A549 (cell line): ENCODE measurements around the gene ABCB8. TPM values are rescaled to one million over a fixed set of nuclear protein-coding genes. Genes with fewer than 3 reads are reported as not detected.

ENCODE experiments used
- ATAC-seq, 2 experiments: fragments of 200-7000 bp in 1 of 2; fragments of >200 bp in 1 of 2; cut with Nextera tagmentation in 1 of 2; cut with Tn5 transposase in 1 of 2; 3 replicates each; pipeline versions ENCODE4 v1.8.0 to v1.9.1; 2018 to 2020; ENCODE audit warnings: mild to moderate bottlenecking in 1 of 2, moderate library complexity in 1 of 2
- CTCF ChIA-PET: fragments of 300-600 bp; sonication (Branson Sonifier 250); formaldehyde crosslinking; extraction: SDS; loops from one replicate; lab custom pipeline; 2021; ENCODE audit warnings: antibody characterized with exemption, inconsistent platforms; lab: Yijun Ruan, JAX
- POLR2A ChIA-PET: fragments of 350-600 bp; formaldehyde crosslinking; extraction: SDS; loops from one replicate; lab custom pipeline; 2021; ENCODE audit warnings: antibody characterized with exemption, inconsistent platforms; lab: Yijun Ruan, JAX
- DNase-seq, 2 experiments: peaks; one replicate each; pipeline versions ENCODE4 v3.0.0 to v3.0.0-alpha.2; 2011 to 2016; ENCODE audit warnings: low read depth in 1 of 2, low spot score in 1 of 2
- FAIRE-seq: peaks from 2 replicates; lab custom pipeline; 2011; peaks lifted over from hg19 to GRCh38; lab: Jason Lieb, UNC
- H3K27ac ChIP-seq, 2 experiments: fragments of >200 bp; sonication (Bioruptor Twin); formaldehyde crosslinking; 3 replicates each; pipeline ENCODE4 v1.5.1; 2016 to 2017
- H3K4me1 ChIP-seq: fragments of >200 bp; sonication (Bioruptor Twin); formaldehyde crosslinking; 3 replicates; pipeline ENCODE4 v1.6.1; 2016
- H3K4me2 ChIP-seq: fragments of >200 bp; sonication (Bioruptor Twin); formaldehyde crosslinking; 3 replicates; pipeline ENCODE4 v1.6.1; 2016
- H3K4me3 ChIP-seq: fragments of >200 bp; sonication (Bioruptor Twin); formaldehyde crosslinking; 3 replicates; pipeline ENCODE4 v1.5.1; 2016
- H3K9me3 ChIP-seq: fragments of >200 bp; sonication (Bioruptor Twin); formaldehyde crosslinking; 3 replicates; pipeline ENCODE4 v1.6.1; 2016
- CBX2 ChIP-seq: fragments of 200-600 bp; sonication (generic); IDR thresholded peaks from 2 replicates; pipeline ENCODE4 v1.6.1; 2016; ENCODE audit warnings: low read depth, mild to moderate bottlenecking, borderline replicate concordance
- CHD4 ChIP-seq: fragments of 200-600 bp; sonication (generic); IDR thresholded peaks from 2 replicates; pipeline ENCODE4 v1.6.1; 2016; ENCODE audit warnings: antibody characterized with exemption, mild to moderate bottlenecking, borderline replicate concordance
- CTCF ChIP-seq: fragments of >200 bp; sonication (Bioruptor Twin); formaldehyde crosslinking; IDR thresholded peaks from 3 replicates; pipeline ENCODE4 v1.5.1; 2016
- EHF ChIP-seq: fragments of 250-450 bp; sonication (Bioruptor Pico); IDR thresholded peaks from 2 replicates; pipeline ENCODE4 v1.5.0; 2020; ENCODE audit warnings: mild to moderate bottlenecking
- EHMT2 ChIP-seq: fragments of 200-600 bp; sonication (generic); IDR thresholded peaks from 2 replicates; pipeline ENCODE4 v1.6.1; 2016; ENCODE audit warnings: antibody characterized with exemption, low read depth, mild to moderate bottlenecking, moderate library complexity
- GATA3 ChIP-seq: IDR thresholded peaks from 2 replicates; pipeline ENCODE4 v1.6.1; 2012; ENCODE audit warnings: borderline replicate concordance
- JUN ChIP-seq, 2 experiments: fragments of >200 bp; sonication (Bioruptor Twin); formaldehyde crosslinking; IDR thresholded peaks; 2 replicates in 1 of 2; 3 replicates in 1 of 2; pipeline ENCODE4 v1.6.1; 2016 to 2017
- KDM1A ChIP-seq: fragments of 200-600 bp; sonication (generic); IDR thresholded peaks from 2 replicates; pipeline ENCODE4 v1.6.1; 2016; ENCODE audit warnings: low read depth, mild to moderate bottlenecking
- MAFK ChIP-seq: fragments of 450-650 bp; IDR thresholded peaks from 2 replicates; pipeline ENCODE4 v1.6.1; 2014; ENCODE audit not compliant: partially characterized antibody
- MAX ChIP-seq: IDR thresholded peaks from 2 replicates; pipeline ENCODE4 v1.6.1; 2012
- MYC ChIP-seq: IDR thresholded peaks from 2 replicates; pipeline ENCODE4 v1.6.1; 2012; ENCODE audit warnings: mild to moderate bottlenecking, inconsistent platforms, low read length, improper control_type of control experiment, borderline replicate concordance
- NFE2L2 ChIP-seq: fragments of 150-350 bp; conservative IDR thresholded peaks from 2 replicates; pipeline ENCODE4 v1.6.1; 2014; ENCODE audit warnings: low read length
- PHF8 ChIP-seq: fragments of 200-600 bp; sonication (generic); IDR thresholded peaks from 2 replicates; pipeline ENCODE4 v1.6.1; 2016; ENCODE audit warnings: low read depth, mild to moderate bottlenecking, antibody characterized with exemption, moderate library complexity, borderline replicate concordance
- RAD21 ChIP-seq, 2 experiments: fragments of >200 bp in 1 of 2; sonication (Bioruptor Twin) in 1 of 2; formaldehyde crosslinking in 1 of 2; IDR thresholded peaks in 1 of 2; conservative IDR thresholded peaks in 1 of 2; 2 replicates in 1 of 2; 3 replicates in 1 of 2; pipeline ENCODE4 v1.6.1; 2012 to 2018; ENCODE audit warnings: inconsistent platforms in 1 of 2
- REST ChIP-seq: fragments of 200-600 bp; sonication (generic); IDR thresholded peaks from 2 replicates; pipeline ENCODE4 v1.6.1; 2016; ENCODE audit warnings: antibody characterized with exemption, mild to moderate bottlenecking, moderate library complexity
- SREBF2 ChIP-seq: fragments of 450-650 bp; IDR thresholded peaks from 2 replicates; pipeline ENCODE4 v1.6.1; 2014; ENCODE audit warnings: mild to moderate bottlenecking, moderate library complexity
- ZC3H11A ChIP-seq: fragments of 450-650 bp; IDR thresholded peaks from 2 replicates; pipeline ENCODE4 v1.6.1; 2014; ENCODE audit warnings: antibody characterized with exemption, mild to moderate bottlenecking
- WGBS: methylation state at CpG from one replicate; pipeline ENCODE4 v1.1.6; 2017; ENCODE audit errors: missing lambda C conversion rate; 5-methylcytosine and 5-hydroxymethylcytosine counted together
- polyA plus RNA-seq, 4 experiments: library from polyadenylated mRNA; depleted of rRNA in 3 of 4; stranded (reverse); fragments of >200 nt; fragmentation: RNase III in 1 of 4; extraction: RNeasy Plus Mini Kit Qiagen cat#74134 plus additional on column Dnase treatment in 1 of 4; gene quantifications; 2 replicates in 3 of 4; 3 replicates in 1 of 4; pipeline ENCODE4 v1.2.3, GENCODE V29; 2011 to 2017
- TF ChIP-seq, protein P1 (sequence below): fragments of 250-450 bp; sonication (Bioruptor Pico); IDR thresholded peaks from 2 replicates; pipeline ENCODE4 v1.5.0; 2021; ENCODE audit warnings: mild to moderate bottlenecking, moderate library complexity, borderline replicate concordance
- TF ChIP-seq, protein P2 (sequence below): fragments of 450-650 bp; IDR thresholded peaks from 2 replicates; pipeline ENCODE4 v1.6.1; 2014; ENCODE audit warnings: antibody characterized with exemption
- TF ChIP-seq, protein P3 (sequence below): fragments of 250-450 bp; sonication (Bioruptor Pico); IDR thresholded peaks from 2 replicates; pipeline ENCODE4 v1.5.0; 2020; ENCODE audit warnings: low read depth, mild to moderate bottlenecking, moderate library complexity

Gene ABCB8
- polyA plus RNA-seq, 2 of the 4 experiments (the other 2 are of a cell fraction) = 19.6 to 41.1 TPM

DNA sequence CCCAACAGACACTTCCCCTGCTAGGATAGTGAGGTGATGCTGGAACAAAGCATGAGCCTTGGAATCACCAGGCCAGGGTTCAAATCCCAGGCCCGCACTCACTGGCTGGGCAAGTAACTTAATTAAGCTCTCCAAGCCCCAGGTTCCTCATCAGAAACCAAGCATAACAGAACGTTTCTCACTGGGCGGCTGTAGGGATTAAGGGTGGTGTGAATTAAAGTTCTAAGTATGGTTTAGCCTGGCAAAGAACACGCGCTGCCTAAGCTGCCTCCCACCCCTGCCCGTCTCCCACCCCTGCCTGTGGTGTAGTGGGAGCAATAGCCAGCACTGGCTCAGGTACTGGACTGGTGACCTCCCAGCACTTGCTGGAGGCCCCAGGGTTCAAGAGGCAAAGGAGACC is 36.7 kb downstream of the ABCB8 start:
- POLR2A ChIA-PET = no interaction called here
- CTCF ChIA-PET = interaction anchor here (5.3 to 5.7 kb wide), 2 partner anchors 10 to 22 kb away, joined by 32 to 64 read pairs; partner anchors contain the start of gene AGAP3
- no peak for TF ChIP-seq GATA3
- no peak for TF ChIP-seq MAFK
- no peak for TF ChIP-seq SREBF2
- TF ChIP-seq CHD4 = no peak
- TF ChIP-seq, protein P1, sequence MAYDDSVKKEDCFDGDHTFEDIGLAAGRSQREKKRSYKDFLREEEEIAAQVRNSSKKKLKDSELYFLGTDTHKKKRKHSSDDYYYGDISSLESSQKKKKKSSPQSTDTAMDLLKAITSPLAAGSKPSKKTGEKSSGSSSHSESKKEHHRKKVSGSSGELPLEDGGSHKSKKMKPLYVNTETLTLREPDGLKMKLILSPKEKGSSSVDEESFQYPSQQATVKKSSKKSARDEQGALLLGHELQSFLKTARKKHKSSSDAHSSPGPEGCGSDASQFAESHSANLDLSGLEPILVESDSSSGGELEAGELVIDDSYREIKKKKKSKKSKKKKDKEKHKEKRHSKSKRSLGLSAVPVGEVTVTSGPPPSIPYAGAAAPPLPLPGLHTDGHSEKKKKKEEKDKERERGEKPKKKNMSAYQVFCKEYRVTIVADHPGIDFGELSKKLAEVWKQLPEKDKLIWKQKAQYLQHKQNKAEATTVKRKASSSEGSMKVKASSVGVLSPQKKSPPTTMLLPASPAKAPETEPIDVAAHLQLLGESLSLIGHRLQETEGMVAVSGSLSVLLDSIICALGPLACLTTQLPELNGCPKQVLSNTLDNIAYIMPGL (CRISPR knock-in tag) = no peak
- no peak for TF ChIP-seq MAX
- no peak for TF ChIP-seq CTCF
- TF ChIP-seq, protein P2, sequence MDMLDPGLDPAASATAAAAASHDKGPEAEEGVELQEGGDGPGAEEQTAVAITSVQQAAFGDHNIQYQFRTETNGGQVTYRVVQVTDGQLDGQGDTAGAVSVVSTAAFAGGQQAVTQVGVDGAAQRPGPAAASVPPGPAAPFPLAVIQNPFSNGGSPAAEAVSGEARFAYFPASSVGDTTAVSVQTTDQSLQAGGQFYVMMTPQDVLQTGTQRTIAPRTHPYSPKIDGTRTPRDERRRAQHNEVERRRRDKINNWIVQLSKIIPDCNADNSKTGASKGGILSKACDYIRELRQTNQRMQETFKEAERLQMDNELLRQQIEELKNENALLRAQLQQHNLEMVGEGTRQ = no peak
- TF ChIP-seq PHF8 = no peak
- no peak for TF ChIP-seq MYC
- no peak for TF ChIP-seq JUN (IDR thresholded peaks at IDR 0.05)
- TF ChIP-seq RAD21 (conservative IDR thresholded peaks at IDR 0.05 in 1 of 2, IDR thresholded peaks at IDR 0.05 in 1 of 2) = no peak
- no peak overlapping the region for H3K4me2 ChIP-seq
- peaks cover 29% of the 10 kb centered on the region for H3K4me1 ChIP-seq
- H3K4me3 ChIP-seq = no peak overlapping the region
- H3K27ac ChIP-seq = peak overlapping the region in 1 of 2 experiments; percentile 99; a peak in 2 of 6 replicates
- ATAC-seq = no peak
- DNase-seq = no peak
- FAIRE-seq = no peak
- 89% methylated on average over 6 of the region's 6 CpGs for WGBS
- no peaks in the 10 kb centered on the region for H3K9me3 ChIP-seq

DNA sequence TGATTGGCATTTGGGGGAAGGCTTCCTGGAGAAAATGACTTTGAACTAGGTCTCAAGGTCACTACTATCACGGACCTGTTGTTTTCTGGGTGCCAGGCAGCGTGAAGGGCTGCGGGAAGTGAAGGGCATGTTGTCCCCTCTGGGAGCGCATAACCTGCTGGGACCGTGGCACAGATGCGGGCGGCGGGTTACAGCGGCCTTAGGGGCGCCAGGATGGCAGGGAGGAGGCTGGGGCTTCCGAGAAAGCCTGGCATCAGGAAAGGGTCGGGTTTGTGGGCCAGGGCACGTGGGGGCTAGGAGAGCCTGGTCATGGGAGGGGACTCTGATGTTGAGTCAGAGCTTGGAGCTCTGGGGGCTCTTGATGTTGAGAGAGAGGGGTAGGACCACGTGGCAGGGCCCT is 37.3 kb downstream of the ABCB8 start:
- FAIRE-seq = no peak
- no peak for TF ChIP-seq MYC
- no peak for TF ChIP-seq CBX2
- TF ChIP-seq NFE2L2 = no peak
- TF ChIP-seq SREBF2 = no peak
- TF ChIP-seq, protein P3, sequence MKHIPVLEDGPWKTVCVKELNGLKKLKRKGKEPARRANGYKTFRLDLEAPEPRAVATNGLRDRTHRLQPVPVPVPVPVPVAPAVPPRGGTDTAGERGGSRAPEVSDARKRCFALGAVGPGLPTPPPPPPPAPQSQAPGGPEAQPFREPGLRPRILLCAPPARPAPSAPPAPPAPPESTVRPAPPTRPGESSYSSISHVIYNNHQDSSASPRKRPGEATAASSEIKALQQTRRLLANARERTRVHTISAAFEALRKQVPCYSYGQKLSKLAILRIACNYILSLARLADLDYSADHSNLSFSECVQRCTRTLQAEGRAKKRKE = no peak
- TF ChIP-seq EHF (CRISPR knock-in tag) = no peak
- TF ChIP-seq REST = no peak
- TF ChIP-seq KDM1A = no peak
- no peak for TF ChIP-seq EHMT2
- TF ChIP-seq ZC3H11A = no peak
- TF ChIP-seq, all 56 proteins: peak for 0
- H3K4me2 ChIP-seq = no peak overlapping the region
- no peak for DNase-seq
- CTCF ChIA-PET = interaction anchor here (1.0 to 5.7 kb wide), 5 partner anchors 9 to 42 kb away, joined by 3 to 64 read pairs (median 4); no protein-coding TSS in a partner anchor
- POLR2A ChIA-PET = interaction anchor here (1.1 kb wide), 1 partner anchor 15 kb away, joined by 4 read pairs; the partner anchor contains the start of gene FASTK
- H3K9me3 ChIP-seq = no peaks in the 10 kb centered on the region
- peak overlapping the region in 1 of 2 experiments; percentile 99; a peak in 2 of 6 replicates for H3K27ac ChIP-seq
- H3K4me3 ChIP-seq = no peak overlapping the region
- WGBS = 83% methylated on average over 14 of the region's 14 CpGs
- ATAC-seq = no peak
- H3K4me1 ChIP-seq = peaks cover 29% of the 10 kb centered on the region
